ENCODE measurements around the gene PRR33. TPM values are rescaled to one million over a fixed set of nuclear protein-coding genes. Genes with fewer than 3 reads are reported as not detected.

The PRR33 gene
- total and polyA plus RNA-seq, 2 donors (not counting 3 experiments of a cell fraction or from before 2014, with no cell fraction given), result not detected

DNA sequence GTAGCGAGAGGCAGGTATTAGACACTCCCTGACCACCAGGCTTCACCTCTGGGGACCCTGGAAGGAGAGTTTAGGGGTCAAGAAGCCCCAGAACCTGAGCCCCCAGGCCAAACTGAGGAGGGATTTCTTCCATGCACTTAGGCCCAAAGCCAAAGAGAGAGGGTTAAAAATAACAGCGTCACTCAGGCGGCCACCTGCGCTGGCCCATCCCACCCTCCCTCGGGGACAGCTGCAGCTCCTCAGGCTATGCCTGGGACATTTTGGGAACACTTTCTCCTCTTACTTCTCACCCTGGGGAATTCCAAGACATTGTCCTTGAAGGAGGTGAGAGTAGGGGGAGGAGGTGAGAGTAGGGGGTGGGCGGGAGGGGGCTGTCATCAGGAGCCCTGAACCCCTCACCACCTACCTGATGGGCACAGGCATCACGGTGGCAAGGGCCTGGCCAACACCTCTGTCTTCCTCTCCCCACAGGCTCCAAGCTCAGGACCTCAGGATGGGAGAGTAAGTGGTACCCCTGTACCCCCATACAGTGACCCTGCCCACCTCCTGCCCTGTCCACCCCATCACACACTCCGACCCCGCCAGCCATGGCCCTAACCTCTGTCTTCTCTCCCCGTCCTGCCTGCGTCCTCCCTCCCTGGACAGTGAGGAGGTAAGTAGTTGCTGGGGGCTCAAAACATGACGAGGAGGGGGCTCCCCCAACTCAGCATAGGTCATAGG, 52.3 kb downstream of the PRR33 start:
- ChIA-PET POLR2A (no interaction called here), CTCF (interaction anchor here (1.0 to 1.9 kb wide), 5 partner anchors 43 to 312 kb away, joined by 4 to 20 read pairs (median 7); no protein-coding TSS in a partner anchor)
- no peaks in the 10 kb centered on the region for H3K4me1 ChIP-seq (ENCODE audit: control insufficient read depth, extremely low read depth, insufficient read depth, low read length)
- H3K27me3 ChIP-seq (ENCODE audit: control insufficient read depth in 2 of 2, insufficient read depth in 2 of 2, low read length in 2 of 2), result no peaks in the 10 kb centered on the region
- H3K9me1 ChIP-seq (replicated peaks; ENCODE audit: control insufficient read depth, extremely low read depth, insufficient read depth, low read length), result no peaks in the 10 kb centered on the region
- H3K4me2 ChIP-seq (ENCODE audit: insufficient read depth, low read length), result no peak overlapping the region
- BruUV-seq (replicated peaks), result no TSS peak
- H3K36me3 ChIP-seq (ENCODE audit: control insufficient read depth in 2 of 2, extremely low read depth in 1 of 2, insufficient read depth in 2 of 2, low read length in 2 of 2), result no peaks in the 10 kb centered on the region
- dilution Hi-C loops (cut with MboI; ENCODE audit: extremely low pct_ligation_motif_present, low sequenced_read_pairs) (no loop called here), intact Hi-C loops (cut with micrococcal nuclease) (no loop called here)
- no peak overlapping the region for H3K4me3 ChIP-seq (replicated peaks in 1 of 3; ENCODE audit: insufficient read depth in 1 of 3, low read depth in 1 of 3, low read length in 3 of 3)
- no peak overlapping the region for H2AFZ ChIP-seq (ENCODE audit: low read depth, low read length)
- H3K9ac ChIP-seq (replicated peaks; ENCODE audit: extremely low read depth, insufficient read depth, low read length), result no peak overlapping the region
- no peak for FAIRE-seq
- no peak for TF ChIP-seq MYC (IDR thresholded peaks at IDR 0.05; ENCODE audit: low read depth, low read length)
- H3K79me2 ChIP-seq (ENCODE audit: control insufficient read depth, insufficient read depth, low read length), result no peaks in the 10 kb centered on the region
- H4K20me1 ChIP-seq (replicated peaks; ENCODE audit: control insufficient read depth, extremely low read depth, insufficient read depth, low read length), result no peaks in the 10 kb centered on the region
- DNase-seq (ENCODE audit: low read depth, low spot score), result no peak
- no peaks in the 10 kb centered on the region for H3K9me3 ChIP-seq (replicated peaks; ENCODE audit: control insufficient read depth, insufficient read depth, low read length)
- H3K27ac ChIP-seq (ENCODE audit: insufficient read depth, low read depth, low read length), result no peak overlapping the region

DNA sequence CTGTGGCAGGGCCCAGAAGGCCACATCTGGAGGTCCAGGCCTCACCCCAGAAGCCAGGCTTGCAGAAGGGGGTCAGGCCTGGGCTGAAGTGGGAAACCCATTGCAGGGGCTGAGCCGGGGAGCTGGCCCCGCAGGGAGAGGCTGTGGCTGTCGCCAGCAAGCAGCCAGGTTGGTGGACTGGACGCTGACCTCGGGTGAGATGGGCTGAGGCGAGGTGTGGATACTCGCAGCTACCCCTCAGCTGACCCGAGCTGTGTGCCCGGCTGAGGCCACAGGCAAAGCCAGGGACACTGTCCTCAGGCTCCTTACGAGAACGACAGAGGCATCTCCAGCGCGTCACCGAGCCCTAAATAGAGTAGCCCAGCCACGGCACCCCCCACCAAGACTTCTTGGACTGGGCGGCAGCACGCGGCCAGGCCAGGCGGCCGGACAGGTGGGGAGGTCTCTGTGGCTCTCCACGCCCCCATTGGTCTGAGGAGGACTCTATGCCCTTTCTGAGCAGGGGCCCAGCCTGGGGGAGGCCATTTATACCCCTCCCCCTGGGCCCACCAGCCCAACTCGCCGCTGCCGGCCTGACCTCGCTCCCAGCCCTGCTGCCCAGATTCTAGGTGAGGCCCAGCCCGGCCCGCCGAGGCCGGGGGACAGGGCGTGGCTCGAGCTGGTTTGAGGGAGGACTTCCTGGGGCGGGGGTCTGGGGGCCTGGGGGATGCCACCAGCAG, 53.1 kb downstream of the PRR33 start, which contains the start of gene TNNI2:
TNNI2 (plus strand) TSS at position 556 of the 719 bp plus-strand sequence. CDS start 716 bp downstream, outside the sequence.
- TF ChIP-seq FOS (IDR thresholded peaks at IDR 0.05; ENCODE audit: borderline replicate concordance, insufficient read depth, low read length), result no peak
- TF ChIP-seq POLR2AphosphoS5 (IDR thresholded peaks at IDR 0.05; ENCODE audit: insufficient read depth, low read depth, low read length), result no peak
- TF ChIP-seq, protein P1, sequence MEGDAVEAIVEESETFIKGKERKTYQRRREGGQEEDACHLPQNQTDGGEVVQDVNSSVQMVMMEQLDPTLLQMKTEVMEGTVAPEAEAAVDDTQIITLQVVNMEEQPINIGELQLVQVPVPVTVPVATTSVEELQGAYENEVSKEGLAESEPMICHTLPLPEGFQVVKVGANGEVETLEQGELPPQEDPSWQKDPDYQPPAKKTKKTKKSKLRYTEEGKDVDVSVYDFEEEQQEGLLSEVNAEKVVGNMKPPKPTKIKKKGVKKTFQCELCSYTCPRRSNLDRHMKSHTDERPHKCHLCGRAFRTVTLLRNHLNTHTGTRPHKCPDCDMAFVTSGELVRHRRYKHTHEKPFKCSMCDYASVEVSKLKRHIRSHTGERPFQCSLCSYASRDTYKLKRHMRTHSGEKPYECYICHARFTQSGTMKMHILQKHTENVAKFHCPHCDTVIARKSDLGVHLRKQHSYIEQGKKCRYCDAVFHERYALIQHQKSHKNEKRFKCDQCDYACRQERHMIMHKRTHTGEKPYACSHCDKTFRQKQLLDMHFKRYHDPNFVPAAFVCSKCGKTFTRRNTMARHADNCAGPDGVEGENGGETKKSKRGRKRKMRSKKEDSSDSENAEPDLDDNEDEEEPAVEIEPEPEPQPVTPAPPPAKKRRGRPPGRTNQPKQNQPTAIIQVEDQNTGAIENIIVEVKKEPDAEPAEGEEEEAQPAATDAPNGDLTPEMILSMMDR (IDR thresholded peaks at IDR 0.05; ENCODE audit: extremely low read depth in 1 of 2, insufficient read depth in 1 of 2, low read depth in 1 of 2, low read length in 2 of 2), result no peak
- TF ChIP-seq GATA2 (IDR thresholded peaks at IDR 0.05; ENCODE audit: insufficient read depth, insufficient read length, low read depth, low read length), result no peak
- no peak for TF ChIP-seq EZH2 (IDR thresholded peaks at IDR 0.05; ENCODE audit: borderline replicate concordance, low read depth, low read length, severe bottlenecking)
- TF ChIP-seq JUN (IDR thresholded peaks at IDR 0.05; ENCODE audit: borderline replicate concordance, insufficient read depth, insufficient read length, low read depth), result no peak
- TF ChIP-seq MYC (IDR thresholded peaks at IDR 0.05; ENCODE audit: low read depth, low read length), result no peak
- TF ChIP-seq POLR2A (IDR thresholded peaks at IDR 0.05; ENCODE audit: low read depth, low read length), result no peak
- TF ChIP-seq, protein P2, sequence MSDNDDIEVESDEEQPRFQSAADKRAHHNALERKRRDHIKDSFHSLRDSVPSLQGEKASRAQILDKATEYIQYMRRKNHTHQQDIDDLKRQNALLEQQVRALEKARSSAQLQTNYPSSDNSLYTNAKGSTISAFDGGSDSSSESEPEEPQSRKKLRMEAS (IDR thresholded peaks at IDR 0.05; ENCODE audit: insufficient read depth, insufficient read length), result no peak
- no peak for FAIRE-seq
- H2AFZ ChIP-seq (ENCODE audit: low read depth, low read length), result no peak within 1 kb of the TSS
- H3K79me2 ChIP-seq (ENCODE audit: control insufficient read depth, insufficient read depth, low read length), result no peaks in the 10 kb centered on the region
- DNase-seq (ENCODE audit: low read depth, low spot score), result no peak
- H3K9ac ChIP-seq (replicated peaks; ENCODE audit: extremely low read depth, insufficient read depth, low read length), result no peak within 1 kb of the TSS
- H3K4me1 ChIP-seq (ENCODE audit: control insufficient read depth, extremely low read depth, insufficient read depth, low read length), result no peaks in the 10 kb centered on the region
- H3K36me3 ChIP-seq (ENCODE audit: control insufficient read depth in 2 of 2, extremely low read depth in 1 of 2, insufficient read depth in 2 of 2, low read length in 2 of 2), result no peaks in the 10 kb centered on the region
- H3K27ac ChIP-seq (ENCODE audit: insufficient read depth, low read depth, low read length), result no peak within 1 kb of the TSS
- H4K20me1 ChIP-seq (replicated peaks; ENCODE audit: control insufficient read depth, extremely low read depth, insufficient read depth, low read length), result no peaks in the 10 kb centered on the region
- BruUV-seq (replicated peaks), result no TSS peak
- intact Hi-C loops (cut with micrococcal nuclease) (no loop called here), dilution Hi-C loops (cut with MboI; ENCODE audit: extremely low pct_ligation_motif_present, low sequenced_read_pairs) (no loop called here)
- H3K9me1 ChIP-seq (replicated peaks; ENCODE audit: control insufficient read depth, extremely low read depth, insufficient read depth, low read length), result no peaks in the 10 kb centered on the region
- POLR2A ChIA-PET, result no interaction called here
- CTCF ChIA-PET, result interaction anchor here (1.0 to 1.9 kb wide), 5 partner anchors 44 to 313 kb away, joined by 4 to 20 read pairs (median 7); no protein-coding TSS in a partner anchor
- no peak within 1 kb of the TSS for H3K4me2 ChIP-seq (ENCODE audit: insufficient read depth, low read length)
- no peaks in the 10 kb centered on the region for H3K9me3 ChIP-seq (replicated peaks; ENCODE audit: control insufficient read depth, insufficient read depth, low read length)
- no peak within 1 kb of the TSS for H3K4me3 ChIP-seq (replicated peaks in 1 of 3; ENCODE audit: insufficient read depth in 1 of 3, low read depth in 1 of 3, low read length in 3 of 3)
- H3K27me3 ChIP-seq (ENCODE audit: control insufficient read depth in 2 of 2, insufficient read depth in 2 of 2, low read length in 2 of 2), result no peaks in the 10 kb centered on the region
